ENCODE results near the gene PAK1.
A peak's percentile ranks its signal among the peaks of the same experiment; 100 is the strongest.

The PAK1 gene

DNA sequence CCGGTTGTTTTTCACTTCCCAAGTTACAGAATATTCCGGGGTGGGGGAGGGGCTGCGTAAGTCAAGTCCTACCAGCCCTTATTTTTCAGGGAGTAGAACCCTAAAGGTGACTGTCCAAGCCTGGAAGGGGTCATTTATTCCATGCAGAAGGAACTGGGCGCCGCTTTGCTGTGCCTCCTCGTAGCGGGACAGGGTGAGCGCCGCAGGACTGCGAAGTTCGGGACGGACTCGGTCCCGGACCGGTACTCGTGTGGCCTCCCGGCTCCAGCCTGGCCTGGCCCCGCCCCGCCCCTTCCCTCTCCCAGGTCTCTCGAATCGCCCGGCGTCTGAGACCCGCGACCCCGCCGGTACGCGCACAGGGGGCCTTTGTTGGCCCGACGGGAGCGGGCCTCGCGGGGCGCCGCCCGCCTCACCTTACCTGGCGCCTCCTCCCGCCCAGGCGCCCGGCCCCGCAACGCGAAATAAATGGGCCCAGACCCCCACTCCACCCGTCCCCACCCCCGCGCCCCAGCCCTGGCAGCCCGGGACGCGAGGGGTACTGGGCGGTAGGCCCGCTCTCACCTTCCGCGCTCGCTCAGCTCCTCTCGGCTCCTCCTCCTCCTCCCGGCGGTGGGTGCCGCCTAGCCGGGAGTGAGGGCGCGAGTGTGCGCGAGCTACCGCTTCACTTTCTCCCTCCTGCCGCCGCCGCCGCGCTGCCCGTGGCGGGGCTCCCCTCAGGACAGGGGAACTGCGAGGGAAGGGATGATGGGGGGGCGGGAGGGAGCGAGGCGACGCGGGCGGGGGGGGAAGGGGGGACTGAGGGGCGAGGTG, 698 bp downstream of the PAK1 start:
- no peak for DNase-seq

DNA sequence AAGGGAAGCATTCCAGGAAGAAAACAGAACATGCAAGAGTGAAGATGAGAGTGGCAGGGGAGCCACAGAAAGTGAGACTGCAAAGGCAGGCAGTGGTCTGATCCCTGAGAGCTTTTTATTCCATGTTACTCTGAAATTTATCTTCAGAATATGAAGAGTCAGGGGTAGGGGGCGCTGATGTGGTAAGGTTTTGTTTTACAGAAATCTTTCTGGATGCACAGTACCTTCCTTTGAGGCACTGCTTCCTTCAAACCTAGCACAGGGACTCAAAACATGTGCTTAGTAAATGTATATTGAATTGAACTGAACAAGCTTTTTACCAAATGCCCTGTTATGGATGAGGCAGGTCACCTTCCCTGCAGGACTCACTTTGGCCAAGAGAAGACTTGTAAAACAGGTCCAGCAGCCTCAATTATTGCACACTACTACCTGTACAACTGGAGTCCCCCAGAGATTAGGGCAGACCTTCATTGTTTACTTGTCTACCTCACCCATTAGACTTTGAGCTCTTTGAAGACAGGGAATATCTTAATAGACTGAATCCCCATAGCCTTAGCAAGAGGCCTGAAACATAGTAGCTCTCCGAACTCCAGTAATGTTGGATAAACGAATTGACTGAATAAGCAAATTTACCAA, 2.2 kb downstream of the PAK1 start:
- DNase-seq = peak; percentile 44

DNA sequence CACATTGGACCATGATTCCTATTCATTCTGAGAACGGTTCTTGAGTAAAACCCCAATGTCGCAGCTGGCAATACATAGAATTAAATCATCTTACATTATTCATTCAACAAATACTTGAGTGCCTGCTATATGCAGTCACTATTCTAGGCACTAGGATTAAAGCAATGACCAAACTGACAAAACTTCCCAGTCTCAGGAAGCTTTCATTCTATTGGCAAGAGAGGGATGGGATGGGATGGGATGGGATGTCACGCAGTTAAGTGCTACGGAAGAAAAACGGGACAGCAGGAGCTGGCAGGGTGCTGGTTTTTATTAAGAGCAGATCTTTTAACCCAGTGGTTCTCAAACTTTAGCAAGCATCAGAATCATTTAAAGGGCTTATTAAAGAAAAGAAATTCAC, 2.9 kb downstream of the PAK1 start:
- DNase-seq = no peak

DNA sequence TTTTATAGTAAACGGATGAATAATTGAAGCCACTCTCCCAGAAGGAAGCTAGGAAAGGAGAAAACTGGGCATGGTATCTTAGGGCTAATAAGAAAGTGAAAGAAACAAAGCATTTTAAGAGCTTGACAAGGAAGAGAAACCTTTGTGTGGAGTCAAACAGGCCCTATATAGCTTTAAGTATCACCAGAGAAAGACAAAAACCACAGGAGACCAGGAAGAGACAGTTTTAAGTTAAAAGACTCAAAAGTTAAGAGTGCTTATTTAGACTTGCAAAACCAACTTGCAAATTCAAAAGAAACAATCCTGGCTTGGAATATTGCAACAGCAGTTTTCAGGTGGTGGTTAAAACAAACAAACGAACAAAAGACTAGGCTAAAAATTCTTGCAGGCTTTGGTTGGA, 3.4 kb downstream of the PAK1 start:
- DNase-seq = no peak

DNA sequence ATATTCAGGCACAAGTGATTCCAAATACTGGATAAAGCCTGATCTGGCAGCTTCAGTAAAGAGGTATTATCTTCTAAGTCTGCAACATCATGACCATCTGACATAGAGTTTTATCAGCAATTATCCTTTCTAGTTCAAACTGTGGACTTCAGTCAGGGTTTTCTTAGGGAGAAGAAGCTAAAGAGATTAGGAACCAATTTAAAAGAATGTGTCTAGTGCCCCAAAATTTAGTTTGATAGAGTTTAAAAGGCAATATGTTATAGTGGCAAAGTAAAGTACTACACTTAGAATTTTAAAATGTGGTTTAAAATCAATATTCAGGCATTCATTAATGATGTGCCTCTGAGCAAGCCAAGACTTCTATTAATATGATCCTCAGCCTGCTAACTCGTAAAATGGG, 5.4 kb downstream of the PAK1 start:
- peak; percentile 20 for DNase-seq

DNA sequence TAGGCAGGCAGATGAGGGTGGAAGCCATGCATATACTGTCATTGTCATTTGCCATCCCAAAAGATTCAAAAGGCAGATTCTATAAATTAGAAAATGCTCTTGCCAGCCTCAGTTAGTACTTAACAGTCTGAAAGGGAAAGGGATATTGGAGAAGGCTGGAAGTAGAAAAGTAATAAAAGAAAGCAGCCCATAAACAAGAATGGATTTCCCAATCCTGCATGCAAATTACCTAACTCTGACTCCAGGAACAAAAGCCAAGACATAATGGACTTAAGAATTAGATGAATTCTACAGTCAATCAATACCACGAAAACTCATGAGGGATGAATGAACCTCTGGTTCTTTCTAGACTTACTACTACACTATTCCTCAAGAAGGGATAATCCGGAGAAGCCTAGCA, 5.9 kb downstream of the PAK1 start:
- DNase-seq = no peak

DNA sequence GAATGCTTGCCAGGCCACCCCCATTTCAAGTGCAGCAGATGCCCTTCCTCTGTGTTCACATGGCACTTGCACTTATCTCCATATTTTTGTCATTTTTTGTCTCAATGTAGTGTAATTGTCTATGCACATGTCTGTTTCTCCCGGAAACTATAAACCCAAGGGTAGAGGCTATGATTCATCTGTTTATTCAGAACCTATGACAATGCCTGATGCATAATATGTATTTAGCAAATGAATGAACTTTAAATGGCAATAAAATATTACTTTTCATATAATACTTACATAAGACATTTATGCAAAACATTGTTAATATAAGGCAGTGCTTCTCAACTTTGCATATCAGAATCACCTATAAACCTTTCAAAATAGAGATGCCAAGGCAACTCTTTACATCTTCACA, 6.7 kb downstream of the PAK1 start:
- DNase-seq = no peak

DNA sequence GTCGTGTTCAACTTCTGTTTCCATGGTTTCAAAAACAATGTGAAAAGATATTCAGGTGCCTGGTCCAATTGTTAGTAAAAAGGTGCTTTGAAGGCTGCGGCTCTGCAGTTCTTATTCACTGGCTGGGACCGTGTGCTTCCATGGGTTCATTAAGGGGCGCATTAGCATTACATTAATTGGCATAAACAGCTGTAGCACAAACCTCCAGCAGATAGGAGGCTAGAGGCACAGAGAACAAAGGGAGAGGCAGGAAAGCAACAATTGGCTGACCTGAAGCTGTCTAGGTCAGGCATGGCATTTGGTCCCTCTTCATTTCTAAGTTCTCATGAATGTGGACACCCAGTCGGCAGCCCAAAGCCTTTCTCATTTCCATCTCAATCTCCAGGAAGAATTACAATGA, 16.6 kb downstream of the PAK1 start:
- DNase-seq = no peak

DNA sequence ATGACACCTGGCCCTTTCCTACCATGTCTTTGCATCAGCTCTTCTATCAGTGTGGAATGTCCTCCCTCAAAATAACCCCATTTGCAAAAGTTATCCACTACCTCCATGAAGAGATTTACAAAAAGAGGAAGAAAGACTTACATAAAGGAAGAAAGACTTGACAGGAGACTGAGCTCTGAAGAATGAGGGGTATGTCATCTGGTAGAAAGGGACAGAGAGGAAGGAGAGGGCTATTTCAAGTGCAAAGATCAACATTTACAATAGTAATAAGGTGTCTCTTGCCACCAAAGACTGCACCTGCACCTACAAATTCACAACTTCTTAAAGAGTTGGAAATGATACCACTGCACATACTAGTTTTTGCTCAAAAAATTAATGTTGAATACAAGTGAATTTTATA, 18.2 kb downstream of the PAK1 start:
- no peak for DNase-seq

DNA sequence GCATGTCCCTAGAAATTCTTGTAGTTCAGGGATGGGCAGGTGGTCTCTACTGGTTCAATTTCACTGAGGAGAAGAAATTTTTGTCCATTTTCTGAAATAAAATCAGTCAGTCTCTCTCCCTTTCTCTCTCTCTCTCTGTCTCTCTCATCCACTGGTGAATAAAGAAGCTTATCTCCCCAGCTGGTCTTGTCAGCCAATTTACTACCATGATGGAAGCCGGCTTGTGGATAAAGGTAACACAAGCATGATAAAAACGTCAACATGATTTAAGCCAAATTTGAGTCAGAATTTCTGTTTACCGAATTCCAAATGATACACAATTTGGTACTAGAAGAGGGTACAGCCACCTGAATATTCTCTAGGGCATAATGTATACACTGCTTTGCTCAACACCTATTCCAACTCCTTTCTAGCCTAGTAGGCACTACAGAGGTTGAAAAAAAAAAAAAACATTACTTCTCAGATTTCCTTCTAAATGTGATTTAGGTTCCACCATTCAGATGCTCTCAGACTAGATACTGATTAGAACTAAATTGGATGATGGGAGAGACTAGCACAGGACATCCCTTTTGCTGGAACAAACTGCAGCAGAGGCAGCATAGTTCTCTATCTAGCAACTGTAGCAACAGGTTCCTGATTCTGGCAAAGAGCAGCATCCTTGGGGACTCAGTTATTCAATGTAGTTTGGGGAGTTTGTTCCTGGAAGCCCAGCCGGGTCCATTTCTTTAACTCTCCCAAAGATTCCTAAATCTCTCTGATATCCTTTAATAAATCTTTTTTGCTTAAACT, 18.8 kb downstream of the PAK1 start:
- DNase-seq = no peak

DNA sequence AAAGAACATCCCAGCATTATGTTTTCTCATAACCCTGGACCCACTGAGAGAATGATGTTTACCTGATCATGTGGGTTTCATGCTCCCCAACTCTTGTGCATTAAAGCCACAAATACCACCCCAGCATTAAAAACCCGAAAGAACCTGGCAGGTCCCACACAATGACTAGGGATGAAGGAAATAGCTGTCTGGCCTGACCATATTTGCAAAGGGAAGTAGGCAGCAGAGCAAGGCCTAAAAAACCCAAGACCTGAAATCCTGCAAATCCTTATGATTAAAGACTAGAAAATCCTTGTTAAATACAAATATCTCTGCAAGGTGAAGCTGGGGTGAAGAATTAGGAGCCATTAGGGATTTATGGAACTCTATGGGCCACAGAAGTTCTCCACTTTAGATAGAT, 23.7 kb downstream of the PAK1 start:
- DNase-seq = no peak

DNA sequence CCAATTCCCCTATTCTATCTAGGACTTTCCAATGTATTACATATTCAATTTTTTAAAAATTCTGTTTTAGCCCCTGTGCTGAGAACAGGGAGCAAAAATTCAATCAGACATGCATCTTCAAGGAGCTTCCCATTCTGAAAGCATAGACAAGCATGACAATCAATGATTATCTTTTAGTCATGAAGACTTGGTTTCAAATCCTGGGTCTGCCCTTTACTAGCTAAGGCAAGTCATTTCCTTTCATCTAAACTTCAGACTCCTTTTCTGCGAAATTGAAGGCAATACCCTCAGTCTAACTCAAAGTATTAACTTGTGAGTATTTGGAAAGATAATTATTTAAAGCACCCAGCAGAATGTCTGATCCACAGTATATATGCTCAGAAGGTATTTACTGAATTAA, 24.1 kb downstream of the PAK1 start:
- no peak for DNase-seq

DNA sequence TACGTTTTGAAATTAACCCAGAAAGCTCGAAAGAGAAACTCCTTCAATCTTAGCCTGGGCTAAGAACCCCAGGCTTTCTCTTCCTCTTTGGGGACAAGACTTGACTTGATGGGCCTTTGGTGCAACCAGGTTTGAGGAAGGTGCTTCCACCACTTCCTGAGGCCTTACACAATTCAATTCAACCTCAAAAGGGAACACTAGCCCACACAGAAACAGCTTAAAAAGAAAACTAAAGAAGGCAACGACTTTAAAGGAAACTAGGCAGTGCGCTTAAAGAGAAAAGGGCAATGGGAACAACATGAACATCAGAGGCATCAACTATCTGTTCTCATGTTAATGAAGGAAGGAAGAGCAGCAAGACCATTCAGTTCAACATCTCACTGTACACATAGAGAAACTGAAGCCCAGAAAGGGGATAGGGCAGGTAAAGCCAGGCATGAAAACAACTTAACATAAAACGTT, 24.8 kb downstream of the PAK1 start:
- no peak for DNase-seq

DNA sequence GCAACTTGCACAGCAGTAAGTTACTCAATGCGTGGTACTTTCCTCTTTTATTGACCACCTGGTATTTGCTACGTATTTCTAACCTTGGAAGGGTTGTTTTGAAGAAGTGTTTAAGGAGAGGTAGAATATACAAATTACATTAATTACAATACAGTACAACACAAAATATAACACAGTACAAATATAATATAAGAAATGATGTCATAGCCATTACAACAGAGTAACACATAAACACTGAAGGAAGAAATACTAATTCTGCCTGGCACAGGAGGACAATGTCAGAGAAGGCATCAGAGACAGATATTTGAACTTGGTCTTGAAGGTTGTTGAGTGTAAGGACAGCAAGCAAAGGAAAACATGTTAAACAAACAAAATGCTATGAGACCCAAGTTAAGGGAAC, 25.6 kb downstream of the PAK1 start:
- no peak for DNase-seq

DNA sequence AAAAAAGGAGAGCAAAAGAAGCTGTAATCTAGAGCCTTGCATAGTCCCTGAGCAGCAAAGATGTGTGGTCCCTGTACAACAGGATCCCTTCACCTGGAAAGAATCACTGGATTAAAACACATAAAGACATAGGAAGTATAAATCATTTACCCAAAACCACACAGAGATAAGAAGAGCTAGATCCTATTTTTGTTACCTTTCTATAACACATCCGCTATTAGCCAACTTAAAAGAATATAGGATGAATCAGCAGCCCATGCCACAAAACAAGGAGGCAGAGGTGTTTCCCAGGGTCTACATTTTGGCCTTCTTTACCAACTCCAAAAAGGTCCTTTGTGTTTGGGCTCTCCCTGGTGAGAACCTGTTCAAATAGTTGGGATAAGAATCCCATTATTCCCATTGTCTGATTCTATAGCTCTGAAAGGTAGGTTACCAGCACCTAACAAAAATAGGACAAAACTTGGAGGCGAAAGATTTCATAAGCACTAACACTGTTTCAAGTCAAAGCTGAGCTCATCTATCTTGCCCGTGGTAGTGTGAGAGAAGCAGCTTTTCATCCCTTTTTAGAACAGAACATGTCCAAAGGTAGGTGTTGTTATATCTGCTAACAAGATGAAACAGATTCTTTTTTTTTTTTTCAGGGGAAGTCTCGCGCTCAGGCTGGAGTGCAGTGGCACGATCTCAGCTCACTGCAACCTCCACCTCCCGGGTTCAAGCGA, 26.8 kb downstream of the PAK1 start:
- DNase-seq = no peak

DNA sequence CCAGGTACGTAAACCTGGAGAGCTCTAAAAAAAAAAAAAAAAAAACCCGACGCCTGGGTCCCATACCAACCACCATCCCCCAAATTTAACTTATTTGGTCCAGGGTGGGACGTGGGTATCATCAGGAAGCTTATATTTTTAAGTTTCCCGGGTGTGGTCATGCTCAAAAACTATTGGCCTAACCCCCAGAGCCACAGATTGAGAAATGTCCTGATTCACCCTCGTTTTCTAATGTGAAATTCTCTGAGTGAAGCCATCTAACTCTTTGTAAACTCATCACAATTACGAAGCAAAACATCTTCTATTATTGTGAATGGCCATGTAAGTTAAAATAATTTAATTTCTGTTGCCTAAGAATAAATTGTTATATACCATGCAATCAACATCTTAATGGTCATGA, 29.6 kb downstream of the PAK1 start:
- DNase-seq = no peak

DNA sequence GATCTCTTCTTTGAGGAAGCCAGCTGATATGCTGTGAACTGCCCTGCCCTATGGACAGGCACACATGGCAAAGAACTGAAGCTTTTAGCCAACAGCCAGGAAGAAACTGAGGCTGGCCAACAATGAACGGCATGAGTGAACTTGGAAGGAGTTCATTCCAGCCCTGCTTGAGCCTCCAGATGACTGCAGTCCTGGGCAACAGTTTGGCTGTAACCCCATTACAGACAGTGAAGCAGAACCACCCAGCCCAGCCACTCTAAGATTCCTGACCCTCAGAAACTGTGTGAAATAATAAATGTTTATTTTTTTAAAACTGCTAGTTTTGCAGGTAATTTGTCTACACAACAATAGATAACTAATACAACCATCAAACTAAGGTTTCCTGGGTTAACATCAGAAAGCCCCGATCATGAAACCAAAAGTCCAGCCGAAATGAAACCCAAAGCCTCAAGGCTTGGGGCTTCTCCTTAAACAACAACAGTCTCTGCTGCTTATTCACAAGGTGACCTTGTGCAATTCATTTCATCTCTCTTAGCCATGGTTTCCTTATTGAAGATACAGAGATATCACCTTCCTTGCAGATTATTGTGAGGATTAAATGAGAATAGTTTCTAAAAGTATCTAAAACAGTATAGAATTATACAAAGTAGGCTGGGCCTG, 31.4 kb downstream of the PAK1 start:
- no peak for DNase-seq

DNA sequence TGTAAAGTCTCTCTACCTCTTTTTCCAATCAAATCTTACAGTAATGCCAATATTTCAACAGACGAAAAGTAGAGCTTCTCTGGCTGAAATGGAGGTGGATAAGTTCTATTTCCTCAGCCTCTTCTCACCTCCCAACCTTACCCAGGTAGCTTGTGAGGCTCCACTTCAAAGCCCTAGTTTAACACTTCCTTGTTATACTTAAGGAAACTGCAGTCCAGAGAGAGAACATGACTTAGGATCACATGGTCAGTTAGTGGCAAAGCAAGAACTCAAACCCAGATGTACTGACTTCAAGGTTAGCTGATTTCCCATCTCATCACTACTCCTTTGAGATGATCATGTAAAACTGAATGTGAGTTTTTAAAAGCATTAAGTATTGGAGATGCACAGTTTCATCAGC, 32.5 kb downstream of the PAK1 start:
- no peak for DNase-seq

DNA sequence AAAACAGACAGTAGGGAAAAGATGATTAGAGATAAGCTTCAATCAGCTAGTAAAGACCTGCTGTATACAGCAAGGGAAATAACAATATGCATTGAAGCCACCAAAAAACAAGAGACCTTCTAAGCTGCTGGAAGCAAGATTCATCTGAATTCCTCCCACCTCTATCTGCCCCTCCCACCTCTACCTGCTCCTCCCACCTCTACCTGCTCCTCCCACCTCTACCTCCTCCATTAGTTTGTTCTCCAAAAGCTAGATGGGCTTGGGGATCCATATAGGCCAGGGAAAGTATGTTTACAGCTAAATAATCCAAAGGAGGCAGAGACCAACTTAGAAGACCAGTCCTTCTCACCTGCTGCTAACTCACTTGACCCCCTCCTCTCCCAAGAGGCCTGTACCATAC, 33.2 kb downstream of the PAK1 start:
- DNase-seq = no peak

DNA sequence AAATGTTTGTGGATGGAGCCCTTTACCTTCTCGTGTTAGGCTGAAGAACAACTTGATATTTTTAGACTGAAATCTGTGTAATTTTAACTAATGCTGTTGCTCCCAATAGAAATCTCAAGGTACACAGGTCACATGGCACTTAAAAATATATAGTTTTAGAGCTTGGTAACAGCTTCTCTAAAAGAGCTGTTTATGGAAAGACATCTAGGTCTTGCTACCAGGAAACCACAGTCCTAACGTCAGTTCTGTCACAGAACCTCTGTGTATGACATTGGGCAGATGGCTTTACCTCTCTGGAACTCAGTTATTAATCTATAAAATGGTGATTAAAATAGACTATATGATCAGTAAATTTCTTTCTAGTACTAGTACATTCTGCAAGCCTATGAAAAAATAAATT, 35.4 kb downstream of the PAK1 start:
- no peak for DNase-seq

DNA sequence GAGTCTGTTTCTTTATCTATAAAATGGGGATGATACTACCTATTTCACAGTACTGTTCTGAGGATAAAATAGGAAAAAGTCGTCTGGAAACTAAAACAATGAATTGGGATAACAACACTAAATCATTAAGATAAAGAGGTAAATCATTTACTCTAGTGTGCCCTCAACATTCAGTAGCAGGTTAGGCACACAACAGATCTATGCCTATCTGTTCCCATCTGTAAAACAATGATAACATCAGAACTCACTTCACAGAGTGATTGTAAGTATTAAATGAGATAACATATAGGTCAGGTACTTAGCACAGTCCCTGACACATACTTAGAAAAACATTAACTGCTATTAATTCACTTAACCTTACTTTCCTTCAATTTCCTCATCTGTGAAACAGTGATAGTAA, 36.9 kb downstream of the PAK1 start:
- DNase-seq = no peak

DNA sequence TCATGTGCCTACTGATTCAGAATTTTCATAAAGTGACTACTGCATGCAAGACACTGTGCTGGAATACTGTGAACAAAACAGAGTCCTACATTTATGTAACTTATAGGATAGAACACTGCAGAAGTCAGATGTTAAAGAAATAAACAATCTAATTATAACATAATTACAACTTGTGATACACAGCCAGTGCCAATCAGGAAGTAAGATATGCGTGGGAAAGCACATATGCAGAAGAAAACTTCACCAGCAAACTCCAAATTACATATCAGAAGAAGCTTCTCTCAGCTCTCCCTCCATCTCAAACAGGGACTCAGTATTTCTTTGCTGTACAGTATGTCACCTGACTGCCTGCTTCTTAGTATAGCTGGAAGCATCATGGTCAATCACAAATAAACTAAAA, 37.4 kb downstream of the PAK1 start:
- no peak for DNase-seq

DNA sequence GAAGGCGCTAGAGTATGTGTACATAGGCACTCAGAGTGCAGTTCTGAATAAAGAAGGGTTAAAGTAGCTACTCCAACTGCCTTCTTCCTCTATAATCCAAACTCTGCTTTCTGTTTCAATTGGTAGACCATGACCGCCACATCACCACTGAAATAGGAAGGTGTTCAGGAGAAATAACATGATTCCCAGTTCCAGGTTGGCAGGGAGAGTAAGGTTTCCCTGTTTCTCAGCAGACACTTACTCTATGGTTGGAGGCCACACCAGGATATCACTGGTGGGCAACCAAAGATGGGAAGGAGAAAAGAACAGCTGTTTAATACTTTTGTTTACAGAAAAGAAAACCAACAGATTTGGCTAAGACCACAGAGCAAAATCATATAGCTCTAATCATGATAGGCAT, 37.9 kb downstream of the PAK1 start:
- no peak for DNase-seq
